ENCODE data around the gene GAS7.

The GAS7 gene

DNA sequence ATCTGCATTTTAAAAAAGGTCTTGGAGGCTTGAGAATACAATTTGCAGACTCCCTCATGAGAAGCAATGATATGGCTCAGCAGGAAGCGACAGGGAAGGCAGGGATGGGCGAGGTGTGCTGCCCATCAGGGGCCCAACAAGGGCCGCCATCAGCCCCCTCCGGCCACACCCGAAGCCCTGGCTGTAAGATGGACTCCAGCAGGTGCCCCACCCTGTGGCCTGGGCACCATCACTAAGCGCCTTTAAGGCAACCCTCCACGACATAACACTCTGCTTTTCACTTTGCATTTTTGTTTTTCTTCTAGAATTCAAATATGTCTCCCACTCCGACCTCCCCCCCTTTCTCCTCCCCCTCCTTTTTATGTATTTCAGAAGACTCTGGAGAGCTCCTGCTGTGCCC, 241.2 kb downstream of the GAS7 start:
- no peak for DNase-seq (ENCODE audit: low read depth in 1 of 2, low spot score in 1 of 2)
- TF ChIP-seq POLR2AphosphoS5 (IDR thresholded peaks at IDR 0.05; ENCODE audit: low read depth) (no peak), SPI1 (IDR thresholded peaks at IDR 0.05; ENCODE audit: borderline replicate concordance, low read depth) (no peak), GABPA (IDR thresholded peaks at IDR 0.05; ENCODE audit: low read depth) (no peak)
- TF ChIP-seq, protein P1, sequence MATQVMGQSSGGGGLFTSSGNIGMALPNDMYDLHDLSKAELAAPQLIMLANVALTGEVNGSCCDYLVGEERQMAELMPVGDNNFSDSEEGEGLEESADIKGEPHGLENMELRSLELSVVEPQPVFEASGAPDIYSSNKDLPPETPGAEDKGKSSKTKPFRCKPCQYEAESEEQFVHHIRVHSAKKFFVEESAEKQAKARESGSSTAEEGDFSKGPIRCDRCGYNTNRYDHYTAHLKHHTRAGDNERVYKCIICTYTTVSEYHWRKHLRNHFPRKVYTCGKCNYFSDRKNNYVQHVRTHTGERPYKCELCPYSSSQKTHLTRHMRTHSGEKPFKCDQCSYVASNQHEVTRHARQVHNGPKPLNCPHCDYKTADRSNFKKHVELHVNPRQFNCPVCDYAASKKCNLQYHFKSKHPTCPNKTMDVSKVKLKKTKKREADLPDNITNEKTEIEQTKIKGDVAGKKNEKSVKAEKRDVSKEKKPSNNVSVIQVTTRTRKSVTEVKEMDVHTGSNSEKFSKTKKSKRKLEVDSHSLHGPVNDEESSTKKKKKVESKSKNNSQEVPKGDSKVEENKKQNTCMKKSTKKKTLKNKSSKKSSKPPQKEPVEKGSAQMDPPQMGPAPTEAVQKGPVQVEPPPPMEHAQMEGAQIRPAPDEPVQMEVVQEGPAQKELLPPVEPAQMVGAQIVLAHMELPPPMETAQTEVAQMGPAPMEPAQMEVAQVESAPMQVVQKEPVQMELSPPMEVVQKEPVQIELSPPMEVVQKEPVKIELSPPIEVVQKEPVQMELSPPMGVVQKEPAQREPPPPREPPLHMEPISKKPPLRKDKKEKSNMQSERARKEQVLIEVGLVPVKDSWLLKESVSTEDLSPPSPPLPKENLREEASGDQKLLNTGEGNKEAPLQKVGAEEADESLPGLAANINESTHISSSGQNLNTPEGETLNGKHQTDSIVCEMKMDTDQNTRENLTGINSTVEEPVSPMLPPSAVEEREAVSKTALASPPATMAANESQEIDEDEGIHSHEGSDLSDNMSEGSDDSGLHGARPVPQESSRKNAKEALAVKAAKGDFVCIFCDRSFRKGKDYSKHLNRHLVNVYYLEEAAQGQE (IDR thresholded peaks at IDR 0.05; ENCODE audit: insufficient replicate concordance, low read depth): no peak
- TF ChIP-seq, protein P2, sequence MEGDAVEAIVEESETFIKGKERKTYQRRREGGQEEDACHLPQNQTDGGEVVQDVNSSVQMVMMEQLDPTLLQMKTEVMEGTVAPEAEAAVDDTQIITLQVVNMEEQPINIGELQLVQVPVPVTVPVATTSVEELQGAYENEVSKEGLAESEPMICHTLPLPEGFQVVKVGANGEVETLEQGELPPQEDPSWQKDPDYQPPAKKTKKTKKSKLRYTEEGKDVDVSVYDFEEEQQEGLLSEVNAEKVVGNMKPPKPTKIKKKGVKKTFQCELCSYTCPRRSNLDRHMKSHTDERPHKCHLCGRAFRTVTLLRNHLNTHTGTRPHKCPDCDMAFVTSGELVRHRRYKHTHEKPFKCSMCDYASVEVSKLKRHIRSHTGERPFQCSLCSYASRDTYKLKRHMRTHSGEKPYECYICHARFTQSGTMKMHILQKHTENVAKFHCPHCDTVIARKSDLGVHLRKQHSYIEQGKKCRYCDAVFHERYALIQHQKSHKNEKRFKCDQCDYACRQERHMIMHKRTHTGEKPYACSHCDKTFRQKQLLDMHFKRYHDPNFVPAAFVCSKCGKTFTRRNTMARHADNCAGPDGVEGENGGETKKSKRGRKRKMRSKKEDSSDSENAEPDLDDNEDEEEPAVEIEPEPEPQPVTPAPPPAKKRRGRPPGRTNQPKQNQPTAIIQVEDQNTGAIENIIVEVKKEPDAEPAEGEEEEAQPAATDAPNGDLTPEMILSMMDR (IDR thresholded peaks at IDR 0.05; ENCODE audit: insufficient read depth, low read length): no peak
- H3K27ac ChIP-seq (replicated peaks): no peak overlapping the region
- no peaks in the 10 kb centered on the region for H3K27me3 ChIP-seq (ENCODE audit: insufficient read depth, poor library complexity, severe bottlenecking)
- H3K4me3 ChIP-seq (replicated peaks; ENCODE audit: insufficient read depth, low read length): no peak overlapping the region

DNA sequence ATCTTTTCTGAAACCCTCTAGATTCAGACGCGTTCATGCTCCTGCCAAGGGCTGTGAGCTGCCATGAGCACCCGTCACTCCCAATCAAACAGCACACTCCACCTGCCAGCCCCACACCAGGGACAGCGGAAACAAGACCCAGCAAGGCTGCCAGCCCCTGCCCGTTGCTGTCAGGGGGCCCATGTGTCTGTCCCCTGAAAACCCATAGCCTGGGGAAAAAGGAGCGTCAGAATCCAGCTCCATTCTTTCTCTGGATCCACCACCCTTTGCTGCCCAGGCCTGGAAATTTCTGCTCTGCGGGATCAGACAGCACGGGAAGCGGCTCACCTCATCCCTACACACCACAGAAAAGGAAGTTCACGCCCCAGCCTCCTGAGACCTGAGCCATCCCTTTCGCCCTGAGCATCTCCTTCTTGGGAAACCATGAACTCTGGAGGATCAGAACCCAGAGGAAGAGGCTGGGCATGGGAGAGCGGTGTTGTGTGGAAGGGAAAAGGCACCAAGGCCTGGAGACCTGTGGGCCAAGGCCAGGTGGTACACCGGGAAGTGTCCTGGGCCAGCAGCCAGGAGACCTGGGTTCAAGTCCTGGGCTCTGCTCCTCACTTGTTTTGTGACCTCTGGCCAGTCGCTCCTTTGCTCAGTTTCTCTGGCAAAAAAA, 241.8 kb downstream of the GAS7 start:
- no peak overlapping the region for H3K27ac ChIP-seq (replicated peaks)
- no peak overlapping the region for H3K4me3 ChIP-seq (replicated peaks; ENCODE audit: insufficient read depth, low read length)
- H3K27me3 ChIP-seq (ENCODE audit: insufficient read depth, poor library complexity, severe bottlenecking): no peaks in the 10 kb centered on the region
- TF ChIP-seq POLR2AphosphoS5 (IDR thresholded peaks at IDR 0.05; ENCODE audit: low read depth) (no peak), SPI1 (IDR thresholded peaks at IDR 0.05; ENCODE audit: borderline replicate concordance, low read depth) (no peak), GABPA (IDR thresholded peaks at IDR 0.05; ENCODE audit: low read depth) (no peak)
- TF ChIP-seq, protein P1 (IDR thresholded peaks at IDR 0.05; ENCODE audit: insufficient replicate concordance, low read depth): no peak
- TF ChIP-seq, protein P2 (IDR thresholded peaks at IDR 0.05; ENCODE audit: insufficient read depth, low read length): no peak
- no peak for DNase-seq (ENCODE audit: low read depth in 1 of 2, low spot score in 1 of 2)

DNA sequence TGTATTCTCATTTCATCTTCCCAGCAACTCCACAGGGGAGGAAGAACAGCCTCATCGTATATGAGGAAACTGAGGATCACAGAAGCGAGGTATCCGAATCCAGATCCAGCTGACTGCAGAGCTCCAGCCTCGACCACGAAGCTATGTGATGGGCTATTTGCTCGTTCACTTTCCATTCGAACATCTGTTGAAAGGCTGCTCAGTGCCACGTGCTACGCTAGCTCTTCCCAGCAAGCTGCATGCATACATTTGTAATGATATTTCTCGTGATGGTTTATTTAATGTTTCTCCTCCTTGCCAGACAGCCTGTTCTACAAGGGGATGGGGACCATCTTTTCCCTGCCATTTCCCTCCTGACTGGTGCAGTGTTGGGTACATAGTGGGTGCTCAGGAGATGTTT, 244.9 kb downstream of the GAS7 start:
- no peaks in the 10 kb centered on the region for H3K27me3 ChIP-seq (ENCODE audit: insufficient read depth, poor library complexity, severe bottlenecking)
- no peak overlapping the region for H3K4me3 ChIP-seq (replicated peaks; ENCODE audit: insufficient read depth, low read length)
- no peak for TF ChIP-seq SPI1 (IDR thresholded peaks at IDR 0.05; ENCODE audit: borderline replicate concordance, low read depth)
- DNase-seq (ENCODE audit: low read depth in 1 of 2, low spot score in 1 of 2): no peak
- H3K27ac ChIP-seq (replicated peaks): no peak overlapping the region

DNA sequence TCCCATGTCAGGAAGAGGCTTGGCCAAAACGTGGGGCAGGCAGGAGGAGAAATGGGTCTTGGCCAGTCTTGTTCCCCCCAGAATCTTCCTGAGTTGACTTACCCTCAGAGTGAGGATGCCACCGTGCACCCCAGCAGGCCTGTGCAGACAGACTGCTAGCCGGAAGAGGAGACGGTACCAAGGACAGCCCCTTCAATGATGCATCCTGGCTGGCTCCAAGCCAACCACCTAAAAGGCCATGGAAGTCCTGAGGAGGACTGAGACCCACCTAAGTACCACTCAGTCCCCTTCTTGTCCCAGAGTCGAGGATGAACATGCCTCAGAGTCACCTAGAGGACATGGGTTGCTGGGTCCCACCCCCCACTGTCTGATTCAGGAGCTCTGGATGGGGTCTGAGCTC, 246.6 kb downstream of the GAS7 start:
- Histone ChIP-seq H3K27ac (replicated peaks) (no peak overlapping the region), H3K4me3 (replicated peaks; ENCODE audit: insufficient read depth, low read length) (no peak overlapping the region), H3K27me3 (ENCODE audit: insufficient read depth, poor library complexity, severe bottlenecking) (no peaks in the 10 kb centered on the region)
- TF ChIP-seq POLR2AphosphoS5 (IDR thresholded peaks at IDR 0.05; ENCODE audit: low read depth): no peak
- TF ChIP-seq, protein P1 (IDR thresholded peaks at IDR 0.05; ENCODE audit: insufficient replicate concordance, low read depth): no peak
- no peak for TF ChIP-seq SPI1 (IDR thresholded peaks at IDR 0.05; ENCODE audit: borderline replicate concordance, low read depth)
- TF ChIP-seq GABPA (IDR thresholded peaks at IDR 0.05; ENCODE audit: low read depth): no peak
- TF ChIP-seq, protein P2 (IDR thresholded peaks at IDR 0.05; ENCODE audit: insufficient read depth, low read length): no peak
- no peak for DNase-seq (ENCODE audit: low read depth in 1 of 2, low spot score in 1 of 2)
